Ramos (cell line): ENCODE results near the gene C6orf15.

Experiments
- in situ Hi-C: fragments of 300-500 bp; cut with MboI; formaldehyde crosslinking; loops from one replicate; pipeline ENCODE4 v1.14.3; 2022; ENCODE audit warnings: low sequenced_read_pairs; ENCODE audit not compliant: unreplicated experiment

C6orf15 gene

GRCh38 chr6:31113861-31114540 is 1.6 kb upstream of the C6orf15 start:
- in situ Hi-C loops: no loop called here

GRCh38 chr6:31111712-31112111 is 663 bp downstream of the C6orf15 start:
- in situ Hi-C loops: no loop called here

- in situ Hi-C loops: no loop called here
Measured at GRCh38 chr6:31110825-31111582, 1.4 kb downstream of the C6orf15 start.

GRCh38 chr6:31107052-31107451 is 5.3 kb downstream of the C6orf15 start:
- in situ Hi-C loops: no loop called here

- in situ Hi-C loops: no loop called here
Measured at GRCh38 chr6:31103136-31103535, 9.2 kb downstream of the C6orf15 start.

GRCh38 chr6:31098449-31098938 is 13.9 kb downstream of the C6orf15 start:
- in situ Hi-C loops: loop anchor here (25.0 kb wide), 1 partner anchor 636 kb away; no protein-coding TSS in a partner anchor

- in situ Hi-C loops: loop anchor here (25.0 kb wide), 1 partner anchor 634 kb away; no protein-coding TSS in a partner anchor
Measured at GRCh38 chr6:31096656-31097055, 15.7 kb downstream of the C6orf15 start.

GRCh38 chr6:31096215-31096614 is 16.2 kb downstream of the C6orf15 start:
- in situ Hi-C loops: loop anchor here (25.0 kb wide), 1 partner anchor 634 kb away; no protein-coding TSS in a partner anchor

- in situ Hi-C loops: loop anchor here (25.0 kb wide), 1 partner anchor 632 kb away; no protein-coding TSS in a partner anchor
Measured at GRCh38 chr6:31094389-31094881, 17.9 kb downstream of the C6orf15 start.

- in situ Hi-C loops: loop anchor here (25.0 kb wide), 1 partner anchor 631 kb away; no protein-coding TSS in a partner anchor
Measured at GRCh38 chr6:31092769-31093505, 19.4 kb downstream of the C6orf15 start.

- in situ Hi-C loops: loop anchor here (25.0 kb wide), 1 partner anchor 630 kb away; no protein-coding TSS in a partner anchor
Measured at GRCh38 chr6:31092238-31092637, 20.1 kb downstream of the C6orf15 start.

- in situ Hi-C loops: loop anchor here (25.0 kb wide), 1 partner anchor 629 kb away; no protein-coding TSS in a partner anchor
Measured at GRCh38 chr6:31091680-31092079, 20.7 kb downstream of the C6orf15 start.

GRCh38 chr6:31090973-31091364 is 21.4 kb downstream of the C6orf15 start:
- in situ Hi-C loops: loop anchor here (25.0 kb wide), 1 partner anchor 629 kb away; no protein-coding TSS in a partner anchor

GRCh38 chr6:31090275-31090972 is 22.0 kb downstream of the C6orf15 start:
- in situ Hi-C loops: loop anchor here (25.0 kb wide), 1 partner anchor 628 kb away; no protein-coding TSS in a partner anchor

GRCh38 chr6:31087494-31088089 is 24.8 kb downstream of the C6orf15 start:
- in situ Hi-C loops: loop anchor here (10.0 to 25.0 kb wide), 2 partner anchors 553 to 625 kb away; no protein-coding TSS in a partner anchor

- in situ Hi-C loops: loop anchor here (10.0 to 25.0 kb wide), 2 partner anchors 552 to 625 kb away; no protein-coding TSS in a partner anchor
Measured at GRCh38 chr6:31086788-31087440, 25.5 kb downstream of the C6orf15 start.

GRCh38 chr6:31083742-31084354 is 28.5 kb downstream of the C6orf15 start:
- in situ Hi-C loops: loop anchor here (10.0 to 25.0 kb wide), 2 partner anchors 549 to 622 kb away; no protein-coding TSS in a partner anchor

- in situ Hi-C loops: loop anchor here (10.0 to 25.0 kb wide), 2 partner anchors 547 to 620 kb away; no protein-coding TSS in a partner anchor
Measured at GRCh38 chr6:31081872-31082271, 30.5 kb downstream of the C6orf15 start.
